Measurements from ENCODE around the gene RAB21. TPM values are rescaled to one million over a fixed set of nuclear protein-coding genes. Genes with fewer than 3 reads are reported as not detected.
A peak's percentile ranks its signal among the peaks of the same experiment; 100 is the strongest.

The RAB21 gene
- total and polyA plus RNA-seq, 2 experiments from 2014 or later: 21.8 to 60.3 TPM

- Histone ChIP-seq H3K4me3 (no peak overlapping the region), H3K27ac (no peak overlapping the region), H3K4me1 (ENCODE audit: low read depth) (peaks cover 7% of the 10 kb centered on the region), H3K9me3 (ENCODE audit: low read depth) (no peaks in the 10 kb centered on the region), H3K27me3 (no peaks in the 10 kb centered on the region), H3K36me3 (peaks cover 22% of the 10 kb centered on the region)
- no peak for TF ChIP-seq CTCF (IDR thresholded peaks at IDR 0.05; ENCODE audit: low read depth, low read length)
- no peak for DNase-seq (ENCODE audit: low read depth in 1 of 2, low spot score in 1 of 2)
Measured at GRCh38 chr12:71772735-71773134, 18.1 kb downstream of the RAB21 start.

- TF ChIP-seq CTCF (IDR thresholded peaks at IDR 0.05; ENCODE audit: low read depth, low read length): peak; percentile 80
- H3K4me3 ChIP-seq: no peak overlapping the region
- no peaks in the 10 kb centered on the region for H3K4me1 ChIP-seq (ENCODE audit: low read depth)
- no peaks in the 10 kb centered on the region for H3K9me3 ChIP-seq (ENCODE audit: low read depth)
- peak; percentile 47 to 58 for DNase-seq (ENCODE audit: low read depth in 1 of 2, low spot score in 1 of 2)
- peaks cover 34% of the 10 kb centered on the region for H3K36me3 ChIP-seq
- no peak overlapping the region for H3K27ac ChIP-seq
- no peaks in the 10 kb centered on the region for H3K27me3 ChIP-seq
Measured at GRCh38 chr12:71780237-71780822, 25.7 kb downstream of the RAB21 start.

GRCh38 chr12:71782017-71782416 is 27.4 kb downstream of the RAB21 start:
- H3K4me3 ChIP-seq: no peak overlapping the region
- no peaks in the 10 kb centered on the region for H3K4me1 ChIP-seq (ENCODE audit: low read depth)
- H3K9me3 ChIP-seq (ENCODE audit: low read depth): no peaks in the 10 kb centered on the region
- peaks cover 39% of the 10 kb centered on the region for H3K36me3 ChIP-seq
- no peak overlapping the region for H3K27ac ChIP-seq
- no peak for TF ChIP-seq CTCF (IDR thresholded peaks at IDR 0.05; ENCODE audit: low read depth, low read length)
- H3K27me3 ChIP-seq: no peaks in the 10 kb centered on the region
- no peak for DNase-seq (ENCODE audit: low read depth in 1 of 2, low spot score in 1 of 2)

- TF ChIP-seq CTCF (IDR thresholded peaks at IDR 0.05; ENCODE audit: low read depth, low read length): no peak
- H3K4me1 ChIP-seq (ENCODE audit: low read depth): no peaks in the 10 kb centered on the region
- H3K27ac ChIP-seq: no peak overlapping the region
- no peak overlapping the region for H3K4me3 ChIP-seq
- no peaks in the 10 kb centered on the region for H3K9me3 ChIP-seq (ENCODE audit: low read depth)
- H3K27me3 ChIP-seq: no peaks in the 10 kb centered on the region
- no peak for DNase-seq (ENCODE audit: low read depth in 1 of 2, low spot score in 1 of 2)
- H3K36me3 ChIP-seq: peaks cover 40% of the 10 kb centered on the region
Measured at GRCh38 chr12:71786829-71787228, 32.2 kb downstream of the RAB21 start.

GRCh38 chr12:71787580-71787979 is 32.9 kb downstream of the RAB21 start:
- peaks cover 32% of the 10 kb centered on the region for H3K36me3 ChIP-seq

More at GRCh38 chr12:71787580-71787979, 32.9 kb downstream of the RAB21 start:
- Histone ChIP-seq H3K4me3 (no peak overlapping the region), H3K4me1 (ENCODE audit: low read depth) (no peaks in the 10 kb centered on the region), H3K27me3 (no peaks in the 10 kb centered on the region), H3K9me3 (ENCODE audit: low read depth) (no peaks in the 10 kb centered on the region), H3K27ac (no peak overlapping the region)
- DNase-seq (ENCODE audit: low read depth in 1 of 2, low spot score in 1 of 2): no peak
- TF ChIP-seq CTCF (IDR thresholded peaks at IDR 0.05; ENCODE audit: low read depth, low read length): no peak
